DMS 273 (cell line): Measurements from ENCODE around the gene TMEM170A.

Source experiments
- DNase-seq: peaks from one replicate; lab custom pipeline; 2025; ENCODE audit not compliant: unreplicated experiment; lab: John Stamatoyannopoulos, UW

TMEM170A gene

GRCh38 chr16:75482434-75483205, 18.1 kb upstream of the TMEM170A start:
- DNase-seq, result peak; percentile 29

GRCh38 chr16:75481475-75481874, 17.0 kb upstream of the TMEM170A start:
- peak; percentile 46 for DNase-seq

- DNase-seq, result no peak
These were observed 15.0 kb upstream of the TMEM170A start for GRCh38 chr16:75479421-75479990.

- no peak for DNase-seq
These were observed 14.2 kb upstream of the TMEM170A start for GRCh38 chr16:75478480-75479345.

GRCh38 chr16:75477680-75478473, 13.4 kb upstream of the TMEM170A start:
- peak; percentile 44 for DNase-seq

- DNase-seq, result no peak
These were observed 12.3 kb upstream of the TMEM170A start for GRCh38 chr16:75476817-75477216.

- no peak for DNase-seq
These were observed 10.9 kb upstream of the TMEM170A start for GRCh38 chr16:75475420-75475847.

- DNase-seq, result no peak
These were observed 8.7 kb upstream of the TMEM170A start for GRCh38 chr16:75472908-75473877.

GRCh38 chr16:75471723-75472633, 7.5 kb upstream of the TMEM170A start:
- peak; percentile 81 for DNase-seq

- no peak for DNase-seq
These were observed 2.3 kb upstream of the TMEM170A start for GRCh38 chr16:75466760-75467159.

- DNase-seq, result peak; percentile 89
These were observed 934 bp downstream of the TMEM170A start for GRCh38 chr16:75463389-75464121.

GRCh38 chr16:75462806-75463205, 1.7 kb downstream of the TMEM170A start:
- no peak for DNase-seq

GRCh38 chr16:75461575-75461974, 2.9 kb downstream of the TMEM170A start:
- DNase-seq, result peak; percentile 27

GRCh38 chr16:75460446-75460845, 4.0 kb downstream of the TMEM170A start:
- DNase-seq, result peak; percentile 27

GRCh38 chr16:75459691-75460090, 4.8 kb downstream of the TMEM170A start:
- DNase-seq, result no peak

GRCh38 chr16:75458439-75458838, 6.0 kb downstream of the TMEM170A start:
- DNase-seq, result no peak

- no peak for DNase-seq
These were observed 6.5 kb downstream of the TMEM170A start for GRCh38 chr16:75458029-75458428.

GRCh38 chr16:75457485-75458021, 6.9 kb downstream of the TMEM170A start:
- no peak for DNase-seq
